HG02642 (cell line): ENCODE data around the gene CRYGB.
"Not testable (repeated sequence)": the region's sequence is repeated elsewhere in the genome, so short reads cannot be mapped to it uniquely, and the experiment has no call there.

ENCODE experiments used
- ATAC-seq: cut with Tn5 transposase; IDR thresholded peaks from one replicate; pipeline ENCODE4 v1.9.1; 2021; ENCODE audit warnings: mild to moderate bottlenecking; ENCODE audit not compliant: unreplicated experiment, poor library complexity

Gene CRYGB

DNA sequence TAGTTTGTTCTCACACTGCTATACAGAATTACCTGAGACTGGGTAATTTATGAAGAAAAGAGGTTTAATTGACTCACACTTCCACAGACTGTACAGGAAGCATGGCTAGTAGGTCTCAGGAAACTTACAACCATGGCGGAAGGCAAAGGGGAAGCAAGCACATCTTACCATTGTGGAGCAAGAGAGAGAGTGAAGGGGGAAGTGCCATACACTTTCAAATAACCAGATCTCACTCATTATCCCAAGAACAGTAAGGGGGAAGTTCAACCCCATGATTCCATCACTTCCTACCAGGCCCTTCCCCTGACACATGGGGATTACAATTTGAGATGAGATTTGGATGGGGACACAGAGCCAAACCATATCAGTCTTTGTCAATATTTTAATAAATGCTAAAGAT lies 5.0 kb upstream of the CRYGB start:
- ATAC-seq, result no peak

DNA sequence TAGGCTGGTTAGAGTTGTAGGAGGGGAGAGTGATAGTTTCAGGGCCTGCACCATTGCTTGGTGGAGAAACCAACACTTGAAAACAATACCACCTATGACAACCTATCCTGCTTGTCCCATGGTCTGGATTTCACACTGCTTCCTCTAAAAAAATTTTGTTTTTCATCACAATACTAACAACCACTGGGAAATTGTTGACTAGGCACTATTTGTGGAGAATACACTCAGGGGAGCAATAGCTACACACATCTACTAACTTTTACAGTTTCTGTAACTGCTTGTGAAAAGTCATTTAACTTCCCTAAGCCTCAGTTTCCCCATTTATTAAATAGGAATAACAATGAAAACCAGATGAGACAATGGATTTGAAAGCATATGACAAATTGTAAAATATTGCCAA lies 4.1 kb upstream of the CRYGB start:
- no peak for ATAC-seq

DNA sequence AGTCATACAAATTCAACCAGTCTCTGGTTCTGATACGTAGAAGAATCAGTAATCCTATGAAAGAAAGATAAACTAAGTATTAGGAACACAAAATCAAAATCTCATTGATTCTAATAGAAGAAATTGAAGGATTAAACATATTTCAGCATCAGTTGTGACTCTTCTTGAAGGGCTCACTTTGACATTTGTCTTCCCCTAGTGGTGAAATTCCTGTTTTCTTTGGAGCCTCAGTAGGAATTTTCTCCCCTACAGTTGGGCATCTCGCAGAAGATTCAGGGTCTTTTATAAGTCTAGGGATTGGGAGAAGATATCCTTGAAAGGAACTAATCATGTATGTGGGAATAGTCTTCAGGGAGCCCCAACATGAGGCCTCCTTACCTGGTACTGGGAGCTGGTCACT lies 2.8 kb upstream of the CRYGB start:
- ATAC-seq, result no peak

DNA sequence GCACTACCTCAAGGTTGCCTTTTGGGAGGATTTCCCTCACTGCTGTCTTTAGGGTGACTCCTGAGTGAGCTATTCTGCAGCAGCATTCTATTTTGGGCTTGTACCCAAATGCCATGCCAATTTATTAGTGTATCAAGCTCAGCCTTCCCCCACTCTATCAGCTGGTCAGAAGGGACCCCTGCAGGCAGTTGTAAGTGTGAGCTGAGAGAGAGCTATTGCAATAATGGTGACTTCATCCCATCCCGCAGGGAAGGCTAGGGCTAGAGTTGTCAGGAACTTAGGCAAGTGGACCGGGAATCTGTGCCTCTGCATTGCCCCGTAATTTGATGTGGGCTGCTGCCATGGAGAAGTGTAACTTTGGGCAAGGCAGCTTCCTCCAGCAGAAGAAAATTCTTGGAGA lies 1.8 kb upstream of the CRYGB start:
- no peak for ATAC-seq

DNA sequence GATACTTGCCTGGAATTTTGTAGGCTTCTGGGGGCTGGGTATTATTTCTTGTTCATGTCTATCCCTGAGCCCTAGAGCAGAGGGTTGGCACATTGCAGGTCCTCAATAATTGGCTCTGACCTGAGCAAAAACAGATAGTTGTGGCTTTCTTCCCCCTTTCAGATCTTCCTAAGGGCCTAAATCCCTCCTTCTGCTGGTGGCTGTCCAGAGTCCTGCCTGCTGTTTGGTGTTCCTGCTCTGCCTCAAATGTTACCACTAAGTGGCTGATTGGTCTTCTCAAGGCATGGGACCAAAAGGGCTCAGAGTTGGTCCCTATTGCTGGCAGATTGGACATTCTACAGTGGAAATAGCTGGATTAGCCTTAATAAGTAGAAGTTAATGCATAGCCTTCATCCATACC lies 1.1 kb upstream of the CRYGB start:
- no peak for ATAC-seq

DNA sequence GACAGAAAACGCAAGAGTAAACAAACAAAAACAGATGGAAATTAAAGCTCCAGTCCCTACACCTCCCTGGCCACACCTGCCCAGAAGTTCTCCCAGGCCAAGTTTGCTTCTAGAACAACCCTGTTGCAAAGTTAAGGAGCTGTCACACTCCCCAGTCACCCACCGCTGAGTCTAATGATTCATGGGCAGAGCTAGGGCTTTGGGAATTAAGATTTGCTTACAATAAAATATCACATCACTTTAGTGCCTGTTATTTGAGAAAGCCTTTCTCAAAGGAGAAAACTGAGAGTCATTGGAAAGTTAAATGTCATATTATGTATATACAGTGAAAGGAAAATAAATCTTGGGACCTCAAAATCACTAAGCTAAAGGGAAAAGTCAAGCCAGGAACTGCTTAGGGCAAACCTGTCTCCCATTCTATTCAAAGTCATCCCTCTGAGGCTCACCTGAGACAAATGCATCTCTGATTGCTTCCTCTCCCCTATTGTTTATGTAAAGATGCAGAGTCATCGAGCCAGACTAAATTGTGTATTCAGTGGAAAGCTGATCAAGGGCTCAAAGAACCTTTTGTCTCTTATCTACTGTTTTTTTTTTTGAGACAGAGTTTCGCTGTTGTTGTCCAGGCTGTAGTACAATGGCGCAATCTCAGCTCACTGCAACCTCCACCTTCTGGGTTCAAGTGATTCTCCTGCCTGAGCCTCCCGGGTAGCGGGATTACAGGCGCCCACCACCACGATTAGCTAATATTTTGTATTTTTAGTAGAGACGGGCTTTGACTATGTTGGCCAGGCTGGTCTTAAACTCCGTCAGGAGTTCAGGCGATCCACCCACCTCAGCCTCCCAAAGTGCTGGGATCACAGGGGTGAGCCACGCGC lies 2.8 kb downstream of the CRYGB start:
- ATAC-seq, result no peak

DNA sequence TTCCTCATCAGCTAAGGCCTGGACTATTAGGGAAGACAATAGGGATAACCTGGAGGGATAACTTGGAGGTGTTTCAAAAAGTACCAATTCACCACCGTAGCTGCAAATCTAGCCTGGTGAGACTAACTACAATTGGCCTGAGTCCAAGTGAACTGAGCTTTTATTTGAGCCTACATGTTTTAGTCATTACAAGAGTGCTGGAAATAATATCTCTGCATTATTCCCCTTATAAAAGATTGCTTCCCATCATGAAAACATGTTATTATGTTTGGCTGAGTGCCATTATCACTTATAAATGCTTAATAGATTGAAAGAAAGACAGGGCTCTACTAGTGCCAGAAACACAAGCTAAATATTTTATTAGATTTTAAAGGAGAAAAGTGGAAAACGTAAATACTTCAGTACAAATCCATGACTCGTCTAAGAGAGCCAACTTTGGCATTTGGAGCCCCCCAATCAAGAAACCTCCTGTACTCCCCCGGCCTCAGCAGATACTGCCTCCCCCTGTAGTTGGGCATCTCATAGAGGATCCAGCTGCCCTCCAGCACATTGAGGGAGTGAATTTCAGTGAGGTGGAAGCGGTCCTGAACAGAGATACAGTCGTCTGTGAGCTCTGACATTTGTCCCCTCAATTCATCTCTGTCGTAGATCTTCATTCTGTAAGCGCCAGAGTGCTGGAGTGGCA lies 3.6 kb downstream of the CRYGB start:
- no peak for ATAC-seq

DNA sequence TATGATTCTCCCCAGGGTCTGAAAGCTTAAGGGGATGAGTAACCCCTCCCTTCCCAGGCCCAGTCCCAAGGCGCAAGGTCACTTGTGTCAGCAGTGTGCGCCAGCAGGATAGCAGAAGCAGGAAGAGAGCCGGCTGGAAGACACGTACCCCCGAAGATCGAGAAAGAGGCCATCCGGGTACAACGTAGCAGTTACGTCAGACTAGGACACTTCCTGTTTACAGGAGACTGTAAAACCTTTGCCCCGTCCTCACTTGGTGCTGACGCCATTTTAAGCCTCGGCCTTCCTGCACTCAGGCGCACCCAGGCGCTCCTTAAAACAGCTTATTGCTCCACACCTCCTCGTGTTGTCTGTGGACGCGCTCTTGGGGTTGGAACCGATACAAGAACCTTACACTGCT lies 6.5 kb downstream of the CRYGB start:
- ATAC-seq, result no peak

DNA sequence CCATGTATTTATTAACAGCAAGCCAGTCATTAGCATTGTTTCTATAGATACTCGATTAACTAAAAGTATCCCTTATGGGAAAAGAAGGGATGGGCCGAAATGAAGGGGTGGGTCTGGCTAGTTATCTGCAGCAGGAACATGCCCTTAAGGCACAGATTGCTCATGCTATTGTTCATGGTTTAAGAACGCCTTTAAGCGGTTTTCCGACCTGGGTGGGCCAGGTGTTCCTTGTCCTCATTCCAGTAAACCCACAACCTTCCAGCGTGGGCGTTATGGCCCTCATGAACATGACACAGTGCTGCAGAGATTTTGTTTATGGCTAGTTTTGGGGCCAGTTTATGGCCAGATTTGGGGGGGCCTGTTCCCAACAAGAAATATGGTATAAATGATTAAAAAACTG lies 7.6 kb downstream of the CRYGB start:
- ATAC-seq, result not testable (repeated sequence)

DNA sequence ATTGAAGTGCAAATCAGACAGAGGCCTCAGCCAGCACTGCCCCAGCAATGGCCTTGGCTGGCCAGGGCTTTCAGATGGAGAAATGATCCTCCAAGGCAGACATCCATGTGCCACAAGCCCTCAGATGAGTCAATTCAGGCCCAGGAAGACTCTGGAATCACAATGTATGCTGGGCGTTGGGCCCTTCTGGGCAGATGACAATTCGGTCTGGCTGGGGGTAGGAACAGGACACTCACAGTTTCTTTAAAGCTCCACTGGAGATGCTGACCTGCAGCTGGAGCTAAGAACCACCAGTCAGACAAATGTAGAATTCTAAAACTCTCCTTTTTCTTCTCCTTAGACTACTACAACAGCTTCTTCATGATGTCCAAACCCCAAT lies 9.3 kb downstream of the CRYGB start:
- ATAC-seq, result no peak

DNA sequence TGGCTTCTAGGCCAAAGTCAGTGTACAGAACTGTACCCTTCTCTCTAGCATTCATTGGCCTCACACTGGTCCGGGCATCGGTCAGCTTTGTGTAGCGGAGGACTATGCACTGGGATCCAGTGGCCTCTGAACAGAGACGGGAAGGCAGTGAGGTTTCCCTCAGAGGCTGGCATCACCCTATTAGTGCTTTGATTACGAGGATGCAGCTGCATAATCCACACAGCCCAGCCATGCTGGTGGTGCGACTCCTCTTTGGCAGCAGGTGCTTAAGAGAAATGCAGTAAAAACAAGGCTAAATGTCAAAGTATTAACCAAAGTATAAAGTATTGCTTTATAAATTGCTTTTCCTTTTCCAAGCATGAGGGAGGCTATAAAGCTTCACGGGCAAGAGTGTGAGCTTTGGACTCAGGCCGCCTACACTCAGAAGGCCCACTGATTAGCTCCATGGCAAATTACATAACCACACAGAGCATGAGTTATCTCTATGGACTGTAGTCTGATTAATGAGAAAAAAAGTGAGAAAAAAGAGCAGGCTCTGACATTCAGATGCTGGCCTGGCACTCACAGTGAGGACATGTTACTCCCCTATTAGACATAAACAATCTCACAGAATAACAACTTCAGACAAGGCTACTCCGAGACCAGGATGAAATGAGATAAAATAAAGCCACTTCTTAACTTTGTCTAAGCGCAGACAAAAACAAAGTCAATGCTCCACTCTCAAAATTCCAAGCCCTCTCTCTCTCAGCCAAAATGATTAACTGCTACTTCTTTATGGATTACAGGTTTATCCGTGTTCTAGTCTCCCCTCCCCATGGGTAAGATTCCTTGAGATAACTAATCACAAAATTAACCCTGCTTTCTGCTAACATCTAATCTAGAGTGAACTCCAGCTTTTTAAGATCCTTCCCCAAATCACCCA lies 9.9 kb downstream of the CRYGB start:
- ATAC-seq, result no peak

DNA sequence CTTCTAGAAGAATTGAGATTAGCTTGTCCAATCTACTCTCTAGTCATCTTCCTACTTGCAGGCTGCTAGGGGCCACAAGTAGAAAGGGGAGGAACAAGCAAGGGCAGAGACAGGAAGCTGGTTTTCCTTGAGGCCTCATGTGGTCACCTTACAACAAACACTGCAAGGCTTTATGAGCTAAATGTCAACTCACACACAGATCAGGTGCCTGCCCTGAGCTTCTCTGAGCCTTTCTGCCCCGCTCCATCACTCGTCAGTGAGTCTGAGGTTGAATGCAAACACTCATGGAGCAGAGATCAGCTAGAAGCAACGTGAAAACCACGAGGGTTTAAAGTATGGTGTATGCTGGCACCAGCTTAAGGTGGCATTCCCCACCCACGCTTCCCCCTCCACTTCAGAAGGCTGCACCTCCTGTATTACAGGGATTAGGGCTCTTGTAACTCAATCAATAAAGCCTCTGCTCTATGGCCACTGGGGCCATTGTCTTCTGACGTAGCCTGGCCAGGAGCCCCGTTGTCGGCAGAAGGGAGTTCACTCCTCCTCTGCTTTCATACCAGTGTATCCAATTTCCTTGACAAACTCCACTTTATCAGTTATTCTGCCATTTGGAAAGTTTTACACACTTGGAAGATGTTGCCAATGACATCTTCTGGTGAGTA lies 10.9 kb downstream of the CRYGB start:
- peak; percentile 41 for ATAC-seq

DNA sequence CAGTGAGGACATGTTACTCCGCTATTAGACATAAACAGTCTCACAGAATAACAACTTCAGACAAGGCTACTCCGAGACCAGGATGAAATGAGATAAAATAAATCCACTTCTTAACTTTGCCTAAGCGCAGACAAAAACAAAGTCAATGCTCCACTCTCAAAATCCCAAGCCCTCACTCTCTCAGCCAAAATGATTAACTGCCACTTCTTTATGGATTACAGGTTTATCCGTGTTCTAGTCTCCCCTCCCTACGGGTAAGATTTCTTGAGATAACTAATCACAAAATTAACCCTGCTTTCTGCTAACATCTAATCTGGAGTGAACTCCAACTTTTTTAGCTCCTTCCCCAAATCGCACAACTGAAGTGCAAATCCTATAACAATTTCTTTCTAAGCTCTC lies 15.2 kb downstream of the CRYGB start:
- ATAC-seq, result no peak

DNA sequence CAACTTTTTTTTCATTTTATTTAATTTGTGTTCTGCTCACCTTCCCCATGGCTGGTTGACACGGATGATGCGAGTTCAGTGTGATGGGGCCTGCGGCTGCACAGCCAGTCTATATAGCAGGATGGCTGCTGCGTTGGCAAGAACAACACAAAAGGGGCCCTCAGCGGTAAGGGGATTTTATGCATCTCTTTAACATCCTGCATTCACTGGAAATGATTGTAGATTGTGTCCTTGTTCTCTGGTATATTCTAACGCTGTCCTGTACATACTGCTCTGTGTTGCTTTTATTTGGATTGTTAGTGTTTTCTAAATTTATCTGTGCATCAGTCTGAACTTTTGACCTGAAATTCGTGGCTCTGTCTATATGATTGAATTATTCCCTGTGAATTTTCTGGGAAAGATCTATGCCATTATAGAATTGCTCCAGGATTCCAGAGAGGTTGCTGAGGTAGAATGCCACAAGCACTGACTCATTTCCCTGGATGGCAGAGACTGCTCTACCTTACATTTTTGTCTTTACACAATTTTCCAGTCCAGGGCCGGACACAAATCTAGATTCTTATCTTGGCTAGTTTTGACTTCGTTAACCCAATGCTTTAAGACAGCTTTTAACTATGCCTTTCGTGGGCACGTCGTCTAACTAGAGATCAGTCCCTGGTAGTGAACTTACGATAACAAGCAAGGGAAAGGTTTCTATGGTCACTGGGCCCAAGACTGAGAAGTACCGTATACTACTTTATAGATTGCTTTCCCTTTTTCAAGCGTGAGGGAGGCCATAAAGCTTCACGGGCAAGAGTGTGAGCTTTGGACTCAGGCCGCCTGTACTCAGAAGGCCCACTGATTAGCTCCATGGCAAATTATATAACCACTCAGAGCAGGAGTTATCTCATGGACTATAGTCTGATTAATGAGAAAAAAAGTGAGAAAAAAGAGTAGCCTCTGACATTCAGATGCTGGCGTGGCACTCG lies 15.9 kb downstream of the CRYGB start, which contains the start of gene CRYGC:
Gene CRYGC (minus strand): TSS at position 85 of the 968 bp plus-strand sequence. CDS start 36 bp downstream, at position 49.
- no peak for ATAC-seq

DNA sequence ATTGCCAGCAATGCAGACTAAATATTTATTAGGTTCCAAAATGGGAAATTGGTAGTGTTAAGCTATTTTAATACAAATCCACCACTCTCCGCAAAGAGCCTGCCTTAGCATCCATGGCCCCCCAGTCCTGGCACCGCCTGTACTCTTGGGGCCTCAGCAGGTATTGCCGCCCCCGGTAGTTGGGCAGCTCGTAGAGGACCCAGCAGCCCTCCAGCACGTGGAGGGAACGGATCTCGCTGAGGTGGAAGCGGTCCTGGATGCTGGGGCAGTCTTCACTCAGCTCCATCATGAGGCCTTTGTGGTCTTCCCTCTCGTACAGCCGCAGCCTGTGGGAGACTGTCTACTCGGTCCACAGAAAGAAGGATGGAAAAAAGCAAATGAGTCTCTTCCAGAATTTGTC lies 17.8 kb downstream of the CRYGB start:
- ATAC-seq, result no peak

DNA sequence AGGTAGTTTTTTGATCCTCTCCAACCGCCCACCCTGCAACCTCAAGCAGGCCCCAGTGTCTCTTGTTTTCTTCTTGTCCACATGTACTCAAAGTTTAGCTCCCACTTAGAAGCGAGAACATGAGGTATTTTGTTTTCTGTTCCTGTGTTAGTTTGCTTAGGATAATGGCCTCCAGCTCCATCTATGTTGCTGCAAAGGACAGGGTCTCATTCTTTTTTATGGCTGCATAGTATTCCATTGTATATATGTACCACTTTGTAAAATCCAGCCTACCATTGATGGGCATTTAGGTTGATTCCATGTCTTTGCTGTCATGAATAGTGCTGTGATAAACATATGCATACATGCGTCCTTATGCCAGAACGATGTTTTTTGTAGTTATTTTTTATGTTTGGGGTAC lies 18.9 kb downstream of the CRYGB start:
- no peak for ATAC-seq

DNA sequence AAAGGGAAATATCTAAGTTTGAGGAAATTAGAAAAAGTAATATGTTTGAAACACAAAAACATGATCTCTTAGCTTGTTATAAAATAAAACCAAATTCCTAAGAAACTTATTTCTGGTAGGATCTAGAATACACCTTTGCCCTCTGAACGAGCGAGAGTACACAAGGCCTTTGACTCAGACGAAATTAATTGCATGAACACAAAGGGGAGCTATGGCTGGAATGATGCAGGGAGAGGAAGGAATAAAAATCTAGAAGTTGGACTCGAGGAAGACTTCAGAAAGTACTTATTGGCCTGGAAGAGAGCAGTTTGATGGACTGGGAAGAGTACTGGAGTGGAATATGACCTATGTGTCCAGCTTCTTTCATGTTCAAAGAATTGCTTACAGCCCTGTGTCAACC lies 20.7 kb downstream of the CRYGB start:
- no peak for ATAC-seq

DNA sequence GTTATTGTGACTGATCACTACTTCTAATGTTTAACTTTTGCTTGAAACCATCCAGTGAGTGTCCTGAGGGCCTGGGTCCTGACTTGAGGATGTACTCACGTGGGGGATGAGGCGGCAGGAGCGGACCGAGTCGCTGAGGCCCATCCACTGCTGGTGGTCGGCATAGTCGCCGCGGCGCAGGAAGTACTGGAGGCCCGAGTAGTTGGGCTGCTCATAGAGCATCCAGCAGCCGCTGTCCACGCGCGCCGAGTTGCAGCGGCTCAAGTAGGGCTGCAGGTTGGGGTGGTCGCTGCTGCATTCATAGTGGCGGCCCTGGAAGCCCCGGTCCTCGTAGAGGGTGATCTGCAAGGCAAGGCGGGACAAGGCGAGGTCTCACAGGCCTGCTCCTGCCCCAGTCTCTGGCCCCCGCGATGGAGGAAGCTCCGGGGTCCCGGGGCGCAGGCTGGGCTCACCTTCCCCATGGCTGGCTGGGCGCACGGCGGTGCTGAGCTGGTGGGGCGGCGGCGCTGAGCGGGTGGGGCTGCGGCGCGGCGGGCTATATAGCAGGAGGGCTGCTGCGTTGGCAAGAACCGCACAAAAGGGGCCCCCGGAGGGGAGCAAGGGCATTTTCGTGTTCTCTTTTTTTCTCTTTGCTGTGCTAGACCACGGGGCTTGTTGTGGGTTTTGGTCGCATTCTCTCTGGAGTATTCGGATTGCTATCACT lies 21.8 kb downstream of the CRYGB start, which contains the start of gene CRYGD:
Gene CRYGD (minus strand): TSS at position 512 of the 703 bp plus-strand sequence. CDS start 51 bp downstream, at position 461.
- not testable (repeated sequence) for ATAC-seq
